A549 (cell line): Measurements from ENCODE around the gene CDC42.

Experiments
- BHLHE40 ChIP-seq: IDR thresholded peaks from 2 replicates; pipeline ENCODE4 v1.6.1; 2012; ENCODE audit warnings: low read depth, low read length, inconsistent platforms
- CEBPB ChIP-seq, 2 experiments: fragments of >200 bp in 1 of 2; sonication (Bioruptor Twin) in 1 of 2; formaldehyde crosslinking in 1 of 2; IDR thresholded peaks; 2 replicates each; pipeline ENCODE4 v1.6.1; 2012 to 2016
- PHF8 ChIP-seq: fragments of 200-600 bp; sonication (generic); IDR thresholded peaks from 2 replicates; pipeline ENCODE4 v1.6.1; 2016; ENCODE audit warnings: low read depth, mild to moderate bottlenecking, antibody characterized with exemption, moderate library complexity, borderline replicate concordance
- POLR2A ChIP-seq: IDR thresholded peaks from 2 replicates; pipeline ENCODE4 v1.6.1; 2012; ENCODE audit warnings: mild to moderate bottlenecking, low read length
- RARB ChIP-seq: fragments of 250-450 bp; sonication (Bioruptor Pico); IDR thresholded peaks from 2 replicates; pipeline ENCODE4 v1.8.0; 2021; ENCODE audit warnings: mild to moderate bottlenecking, moderate library complexity
- RFX5 ChIP-seq: fragments of 450-650 bp; IDR thresholded peaks from 2 replicates; pipeline ENCODE4 v1.7.1; 2014; ENCODE audit warnings: antibody characterized with exemption, mild to moderate bottlenecking, moderate library complexity
- ZFP36 ChIP-seq: fragments of 450-650 bp; IDR thresholded peaks from 2 replicates; pipeline ENCODE4 v1.6.1; 2014; ENCODE audit warnings: borderline replicate concordance; ENCODE audit not compliant: partially characterized antibody
- TF ChIP-seq, protein P1 (sequence below): fragments of >200 bp; sonication (Bioruptor Twin); formaldehyde crosslinking; IDR thresholded peaks from 3 replicates; pipeline ENCODE4 v1.5.1; 2016
- TF ChIP-seq, protein P2 (sequence below): fragments of >200 bp; sonication (Bioruptor Twin); formaldehyde crosslinking; IDR thresholded peaks from 3 replicates; pipeline ENCODE4 v1.6.1; 2016
- TF ChIP-seq, protein P3 (sequence below): IDR thresholded peaks from 2 replicates; pipeline ENCODE4 v1.6.1; 2012; ENCODE audit warnings: low read depth, borderline replicate concordance

DNA sequence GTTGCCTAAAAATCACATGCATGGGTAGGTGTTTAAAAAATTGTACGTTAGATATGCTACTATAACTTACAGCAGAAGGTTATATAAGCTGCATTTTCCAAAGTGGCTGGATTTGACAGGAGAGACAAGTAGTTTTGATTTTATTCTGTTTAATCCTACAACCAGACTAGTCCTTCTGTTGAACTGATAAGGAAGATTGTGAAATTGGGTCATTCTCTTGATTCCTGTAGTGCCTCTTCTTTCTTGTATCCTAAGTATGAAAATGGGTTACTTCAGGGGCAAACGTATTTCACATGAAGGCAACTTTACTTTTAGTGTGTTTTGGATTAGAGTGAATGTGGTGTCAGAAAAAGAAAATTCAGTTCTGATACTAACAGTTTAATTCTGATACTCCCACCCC, 19.0 kb downstream of the CDC42 start:
- TF ChIP-seq ZFP36 (no peak), POLR2A (no peak), RFX5 (no peak), PHF8 (no peak), RARB (CRISPR knock-in tag) (no peak), BHLHE40 (no peak), CEBPB (IDR thresholded peaks at IDR 0.05) (no peak)
- TF ChIP-seq, protein P1, sequence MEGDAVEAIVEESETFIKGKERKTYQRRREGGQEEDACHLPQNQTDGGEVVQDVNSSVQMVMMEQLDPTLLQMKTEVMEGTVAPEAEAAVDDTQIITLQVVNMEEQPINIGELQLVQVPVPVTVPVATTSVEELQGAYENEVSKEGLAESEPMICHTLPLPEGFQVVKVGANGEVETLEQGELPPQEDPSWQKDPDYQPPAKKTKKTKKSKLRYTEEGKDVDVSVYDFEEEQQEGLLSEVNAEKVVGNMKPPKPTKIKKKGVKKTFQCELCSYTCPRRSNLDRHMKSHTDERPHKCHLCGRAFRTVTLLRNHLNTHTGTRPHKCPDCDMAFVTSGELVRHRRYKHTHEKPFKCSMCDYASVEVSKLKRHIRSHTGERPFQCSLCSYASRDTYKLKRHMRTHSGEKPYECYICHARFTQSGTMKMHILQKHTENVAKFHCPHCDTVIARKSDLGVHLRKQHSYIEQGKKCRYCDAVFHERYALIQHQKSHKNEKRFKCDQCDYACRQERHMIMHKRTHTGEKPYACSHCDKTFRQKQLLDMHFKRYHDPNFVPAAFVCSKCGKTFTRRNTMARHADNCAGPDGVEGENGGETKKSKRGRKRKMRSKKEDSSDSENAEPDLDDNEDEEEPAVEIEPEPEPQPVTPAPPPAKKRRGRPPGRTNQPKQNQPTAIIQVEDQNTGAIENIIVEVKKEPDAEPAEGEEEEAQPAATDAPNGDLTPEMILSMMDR = no peak
- TF ChIP-seq, protein P2, sequence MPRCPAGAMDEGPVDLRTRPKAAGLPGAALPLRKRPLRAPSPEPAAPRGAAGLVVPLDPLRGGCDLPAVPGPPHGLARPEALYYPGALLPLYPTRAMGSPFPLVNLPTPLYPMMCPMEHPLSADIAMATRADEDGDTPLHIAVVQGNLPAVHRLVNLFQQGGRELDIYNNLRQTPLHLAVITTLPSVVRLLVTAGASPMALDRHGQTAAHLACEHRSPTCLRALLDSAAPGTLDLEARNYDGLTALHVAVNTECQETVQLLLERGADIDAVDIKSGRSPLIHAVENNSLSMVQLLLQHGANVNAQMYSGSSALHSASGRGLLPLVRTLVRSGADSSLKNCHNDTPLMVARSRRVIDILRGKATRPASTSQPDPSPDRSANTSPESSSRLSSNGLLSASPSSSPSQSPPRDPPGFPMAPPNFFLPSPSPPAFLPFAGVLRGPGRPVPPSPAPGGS = no peak
- TF ChIP-seq, protein P3, sequence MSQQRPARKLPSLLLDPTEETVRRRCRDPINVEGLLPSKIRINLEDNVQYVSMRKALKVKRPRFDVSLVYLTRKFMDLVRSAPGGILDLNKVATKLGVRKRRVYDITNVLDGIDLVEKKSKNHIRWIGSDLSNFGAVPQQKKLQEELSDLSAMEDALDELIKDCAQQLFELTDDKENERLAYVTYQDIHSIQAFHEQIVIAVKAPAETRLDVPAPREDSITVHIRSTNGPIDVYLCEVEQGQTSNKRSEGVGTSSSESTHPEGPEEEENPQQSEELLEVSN = no peak
